AG10803 (cell line): ENCODE results near the gene EPHA10.
"Not testable (repeated sequence)": the region's sequence is repeated elsewhere in the genome, so short reads cannot be mapped to it uniquely, and the experiment has no call there.

ENCODE experiments used
- DNase-seq: peaks from one replicate; pipeline ENCODE4 v3.0.0; 2010; ENCODE audit warnings: low read depth
- H3K4me3 ChIP-seq: 2 replicates; pipeline ENCODE4 v1.5.1; 2011; ENCODE audit warnings: mild to moderate bottlenecking, low read length, control low read depth
- CTCF ChIP-seq: conservative IDR thresholded peaks from 2 replicates; pipeline ENCODE4 v1.5.1; 2011; ENCODE audit warnings: mild to moderate bottlenecking, low read length, control low read depth, inconsistent platforms

Gene EPHA10

GRCh38 chr1:37692834-37693175 lies 72.1 kb downstream of the EPHA10 start:
- TF ChIP-seq CTCF: no peak
- DNase-seq: no peak
- H3K4me3 ChIP-seq: peak overlapping the region; percentile 96

- peak within 1 kb of the TSS; percentile 96 for H3K4me3 ChIP-seq
- DNase-seq: peak; percentile 98
- peak; percentile 66 for TF ChIP-seq CTCF
These were observed 72.7 kb downstream of the EPHA10 start, which contains the start of gene CDCA8 for GRCh38 chr1:37692078-37692833. TSS of gene CDCA8 (plus strand) at chr1:37692516. CDS start at chr1:37692691, 175 bp downstream.

GRCh38 chr1:37691497-37692077 lies 73.3 kb downstream of the EPHA10 start:
- no peak for TF ChIP-seq CTCF
- peak; percentile 69 for DNase-seq
- H3K4me3 ChIP-seq: peak overlapping the region; percentile 84

GRCh38 chr1:37688926-37689325 lies 76.0 kb downstream of the EPHA10 start:
- no peak for TF ChIP-seq CTCF
- H3K4me3 ChIP-seq: peak overlapping the region; percentile 88
- no peak for DNase-seq

- DNase-seq, H3K4me3 ChIP-seq: not testable (repeated sequence)
These were observed 77.2 kb downstream of the EPHA10 start for GRCh38 chr1:37687764-37688163.

- H3K4me3 ChIP-seq: no peak overlapping the region
- TF ChIP-seq CTCF: no peak
- no peak for DNase-seq
These were observed 79.2 kb downstream of the EPHA10 start for GRCh38 chr1:37685722-37686121.

GRCh38 chr1:37684182-37684581 lies 80.7 kb downstream of the EPHA10 start:
- DNase-seq, H3K4me3 ChIP-seq: not testable (repeated sequence)

GRCh38 chr1:37682334-37682987 lies 82.5 kb downstream of the EPHA10 start:
- peak; percentile 93 for TF ChIP-seq CTCF
- H3K4me3 ChIP-seq: no peak overlapping the region
- DNase-seq: peak; percentile 72
